H1 (cell line): ENCODE data around the gene ADCK1. TPM values are rescaled to one million over a fixed set of nuclear protein-coding genes. Genes with fewer than 3 reads are reported as not detected.

Experiments
- KDM1A ChIP-seq: fragments of 200-600, 300-600 bp; sonication (generic); IDR thresholded peaks from 2 replicates; pipeline ENCODE4 v1.7.1; 2016; ENCODE audit warnings: mild to moderate bottlenecking, low read length, borderline replicate concordance
- polyA plus RNA-seq, 7 experiments: library from polyadenylated mRNA; depleted of rRNA in 3 of 7; stranded (reverse) in 5 of 7; unstranded in 2 of 7; fragments of >200 nt in 5 of 7; fragments of 200-250 nt in 2 of 7; gene quantifications; 1 replicate in 5 of 7; 2 replicates in 1 of 7; 4 replicates in 1 of 7; pipeline versions ENCODE4 v1.2.1 to v1.2.3, GENCODE V29; 2011 to 2013; ENCODE audit warnings: missing spikeins in 2 of 7, mixed read lengths in 2 of 7
- total RNA-seq: library from RNA; stranded (reverse); fragmentation: NEBNext Ultra II Directional; extraction: Animal tissue kit (Norgen Biotek cat#: 25700); gene quantifications from 2 replicates; pipeline ENCODE4 v1.2.1, GENCODE V29; 2021

The ADCK1 gene
- total and polyA plus RNA-seq, 2 of the 8 experiments (the other 6 are each of a cell fraction or from before 2014, with no cell fraction given): 11.0 to 16.8 TPM

- TF ChIP-seq KDM1A: no peak
These were observed 131.5 kb downstream of the ADCK1 start (continued) for GRCh38 chr14:77931441-77931840.
